ENCODE data around the gene SENP1. TPM values are rescaled to one million over a fixed set of nuclear protein-coding genes. Genes with fewer than 3 reads are reported as not detected.

SENP1 gene
- total and polyA plus RNA-seq, 12 donors = 2.1 to 10.7 (median 8.5) TPM

DNA sequence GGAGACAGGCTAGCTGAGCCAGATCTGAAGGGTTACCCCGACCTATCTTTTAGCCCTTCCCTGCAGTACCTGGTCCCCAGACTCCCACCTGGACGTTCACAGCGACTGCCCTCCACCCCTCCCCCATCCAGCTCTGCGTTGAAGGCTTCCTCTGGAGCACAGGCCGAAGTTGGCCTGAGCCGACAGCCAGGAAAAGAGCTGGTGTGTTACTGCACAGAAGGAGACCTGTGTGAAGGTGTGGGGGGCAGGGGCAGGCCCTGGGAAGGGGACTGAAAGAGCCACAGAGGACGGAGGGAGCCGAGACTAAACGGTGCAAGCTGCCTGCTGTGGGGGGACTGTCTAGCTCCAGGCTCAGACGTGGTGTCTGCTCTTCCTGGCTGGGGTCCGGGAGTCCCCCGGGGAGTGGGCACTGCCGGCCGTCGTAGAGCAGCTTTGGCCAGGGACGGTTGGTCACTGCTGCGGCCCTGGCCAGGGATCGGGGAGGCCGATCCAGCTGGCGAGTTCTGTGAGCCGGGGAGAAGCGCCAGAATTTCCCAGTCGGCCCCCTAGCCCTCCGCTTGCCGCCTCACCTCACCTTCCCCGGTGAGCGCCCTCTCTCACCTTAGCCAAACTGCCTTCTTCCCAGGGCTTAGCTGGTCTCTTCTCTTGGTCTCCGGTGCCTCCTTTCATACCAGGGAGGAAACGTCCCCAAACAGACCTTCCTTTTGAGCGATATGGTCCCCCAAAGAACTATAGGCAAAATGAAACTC is 100.7 kb downstream of the SENP1 start:
- Histone ChIP-seq H3K27ac (no peak overlapping the region), H3K9me3 (no peaks in the 10 kb centered on the region), H3K36me3 (no peaks in the 10 kb centered on the region), H3K4me3 (peak overlapping the region in 3 of 10 donors; percentile 34 to 50 (median 46)), H3K4me1 (peaks cover 7 to 46% (median 43%) of the 10 kb centered on the region in 9 donors), H3K27me3 (peaks cover 16 to 92% (median 68%) of the 10 kb centered on the region in 7 donors)
- ATAC-seq = no peak
- TF ChIP-seq, protein P1, sequence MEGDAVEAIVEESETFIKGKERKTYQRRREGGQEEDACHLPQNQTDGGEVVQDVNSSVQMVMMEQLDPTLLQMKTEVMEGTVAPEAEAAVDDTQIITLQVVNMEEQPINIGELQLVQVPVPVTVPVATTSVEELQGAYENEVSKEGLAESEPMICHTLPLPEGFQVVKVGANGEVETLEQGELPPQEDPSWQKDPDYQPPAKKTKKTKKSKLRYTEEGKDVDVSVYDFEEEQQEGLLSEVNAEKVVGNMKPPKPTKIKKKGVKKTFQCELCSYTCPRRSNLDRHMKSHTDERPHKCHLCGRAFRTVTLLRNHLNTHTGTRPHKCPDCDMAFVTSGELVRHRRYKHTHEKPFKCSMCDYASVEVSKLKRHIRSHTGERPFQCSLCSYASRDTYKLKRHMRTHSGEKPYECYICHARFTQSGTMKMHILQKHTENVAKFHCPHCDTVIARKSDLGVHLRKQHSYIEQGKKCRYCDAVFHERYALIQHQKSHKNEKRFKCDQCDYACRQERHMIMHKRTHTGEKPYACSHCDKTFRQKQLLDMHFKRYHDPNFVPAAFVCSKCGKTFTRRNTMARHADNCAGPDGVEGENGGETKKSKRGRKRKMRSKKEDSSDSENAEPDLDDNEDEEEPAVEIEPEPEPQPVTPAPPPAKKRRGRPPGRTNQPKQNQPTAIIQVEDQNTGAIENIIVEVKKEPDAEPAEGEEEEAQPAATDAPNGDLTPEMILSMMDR (IDR thresholded peaks at IDR 0.05) = no peak
- intact Hi-C loops (cut with DNase I) = loop anchor here in 1 of 10 donors (5.0 kb wide), 1 partner anchor 42 kb away; no protein-coding TSS in a partner anchor
- no peak for DNase-seq
- 50 to 53% methylated on average over 30 of the region's 30 CpGs for WGBS, 2 donors

GRCh38 chr12:48004053-48004941 is 101.6 kb downstream of the SENP1 start, which contains the start of gene COL2A1:
Gene COL2A1 (minus strand): TSS chr12:48004476. CDS start chr12:48004321, 155 bp downstream.
- ATAC-seq (peak in 3 of 8 donors; percentile 8 to 35 (median 11)), DNase-seq (no peak)
- 2 to 3% methylated on average over 80 to 83 of the region's 83 CpGs for WGBS, 2 donors
- intact Hi-C loops (cut with DNase I) = no loop called here
- Histone ChIP-seq H3K4me1 (peaks cover 7 to 46% (median 43%) of the 10 kb centered on the region in 9 donors), H3K9me3 (no peaks in the 10 kb centered on the region), H3K27ac (no peak within 1 kb of the TSS), H3K36me3 (no peaks in the 10 kb centered on the region), H3K4me3 (peak within 1 kb of the TSS; percentile 21 to 50 (median 46)), H3K27me3 (peaks cover 16 to 99% (median 68%) of the 10 kb centered on the region in 7 donors)
- TF ChIP-seq, protein P1 (IDR thresholded peaks at IDR 0.05) = no peak

- intact Hi-C loops (cut with DNase I) = no loop called here
- 7 to 8% methylated on average over 38 of the region's 38 CpGs for WGBS, 2 donors
Observed at GRCh38 chr12:48003226-48004052, 102.4 kb downstream of the SENP1 start.

More at GRCh38 chr12:48003226-48004052, 102.4 kb downstream of the SENP1 start:
- no peak for ATAC-seq
- no peaks in the 10 kb centered on the region for H3K36me3 ChIP-seq
- no peaks in the 10 kb centered on the region for H3K9me3 ChIP-seq
- peaks cover 7 to 46% (median 43%) of the 10 kb centered on the region in 9 donors for H3K4me1 ChIP-seq
- H3K4me3 ChIP-seq = peak overlapping the region; percentile 21 to 62 (median 46)
- no peak overlapping the region for H3K27ac ChIP-seq
- H3K27me3 ChIP-seq = peaks cover 16 to 98% (median 63%) of the 10 kb centered on the region in 7 donors
- DNase-seq = no peak
- TF ChIP-seq, protein P1 (IDR thresholded peaks at IDR 0.05) = no peak

Measured in heart right ventricle (tissue), 16 donors.